Trophoblast cell (in vitro differentiated cells and primary cell): ENCODE data around the gene YY1AP1.
"Not testable (repeated sequence)": the region's sequence is repeated elsewhere in the genome, so short reads cannot be mapped to it uniquely, and the experiment has no call there.

Experiments
- DNase-seq, 2 donors: peaks; one replicate each; pipeline ENCODE4 v3.0.0-alpha.2; 2016
- H2AFZ ChIP-seq: 2 replicates; pipeline ENCODE4 v1.6.1; 2013; ENCODE audit warnings: low read length, moderate library complexity, mild to moderate bottlenecking; ENCODE audit not compliant: insufficient read depth, poor library complexity
- H2AK5ac ChIP-seq: 2 replicates; pipeline ENCODE4 v1.6.1; 2013; ENCODE audit warnings: mild to moderate bottlenecking, low read length
- H2BK120ac ChIP-seq: 2 replicates; pipeline ENCODE4 v1.6.1; 2013; ENCODE audit warnings: low read length, mild to moderate bottlenecking, moderate library complexity; ENCODE audit not compliant: insufficient read depth, poor library complexity
- H2BK12ac ChIP-seq: 2 replicates; pipeline ENCODE4 v1.6.1; 2013; ENCODE audit warnings: mild to moderate bottlenecking, low read length, moderate library complexity
- H2BK5ac ChIP-seq: 2 replicates; pipeline ENCODE4 v1.6.1; 2013; ENCODE audit warnings: low read length, low read depth, moderate library complexity, mild to moderate bottlenecking; ENCODE audit not compliant: poor library complexity
- H3K14ac ChIP-seq: 2 replicates; pipeline ENCODE4 v1.6.1; 2013; ENCODE audit warnings: mild to moderate bottlenecking, low read length
- H3K18ac ChIP-seq: 2 replicates; pipeline ENCODE4 v1.6.1; 2013; ENCODE audit warnings: mild to moderate bottlenecking, low read length
- H3K23ac ChIP-seq: 2 replicates; pipeline ENCODE4 v1.6.1; 2013; ENCODE audit warnings: low read length
- H3K27ac ChIP-seq: 2 replicates; pipeline ENCODE4 v1.5.1; 2013; ENCODE audit warnings: low read depth, mild to moderate bottlenecking, inconsistent platforms, low read length, moderate library complexity
- H3K27me3 ChIP-seq: 2 replicates; pipeline ENCODE4 v1.6.1; 2013; ENCODE audit warnings: inconsistent platforms, mild to moderate bottlenecking, low read length, moderate library complexity; ENCODE audit not compliant: insufficient read depth
- H3K36me3 ChIP-seq, 2 experiments: 1 replicate in 1 of 2; 2 replicates in 1 of 2; pipeline ENCODE4 v1.6.1; 2013; ENCODE audit warnings: low read length in 2 of 2, mild to moderate bottlenecking in 2 of 2, moderate library complexity in 1 of 2; ENCODE audit not compliant: insufficient read depth in 2 of 2, control insufficient read depth in 1 of 2
- H3K4ac ChIP-seq: 2 replicates; pipeline ENCODE4 v1.6.1; 2013; ENCODE audit warnings: low read depth, mild to moderate bottlenecking, low read length, moderate library complexity
- H3K4me1 ChIP-seq, 2 experiments: 1 replicate in 1 of 2; 2 replicates in 1 of 2; pipeline ENCODE4 v1.6.1; 2013; ENCODE audit warnings: low read length in 2 of 2, mild to moderate bottlenecking in 2 of 2, moderate library complexity in 1 of 2; ENCODE audit not compliant: insufficient read depth in 2 of 2, control insufficient read depth in 1 of 2
- H3K4me2 ChIP-seq: 2 replicates; pipeline ENCODE4 v1.6.1; 2013; ENCODE audit warnings: inconsistent platforms, mild to moderate bottlenecking, low read length, moderate library complexity
- H3K4me3 ChIP-seq: 2 replicates; pipeline ENCODE4 v1.5.1; 2013; ENCODE audit warnings: mild to moderate bottlenecking, low read depth, low read length, inconsistent platforms
- H3K79me1 ChIP-seq: one replicate; pipeline ENCODE4 v1.6.1; 2013; ENCODE audit warnings: low read length
- H3K79me2 ChIP-seq: 2 replicates; pipeline ENCODE4 v1.6.1; 2013; ENCODE audit warnings: low read length, mild to moderate bottlenecking; ENCODE audit not compliant: control insufficient read depth, insufficient read depth, poor library complexity
- H3K9ac ChIP-seq: 2 replicates; pipeline ENCODE4 v1.6.1; 2013; ENCODE audit warnings: mild to moderate bottlenecking, low read length
- H3K9me3 ChIP-seq: 2 replicates; pipeline ENCODE4 v1.6.1; 2013; ENCODE audit warnings: low read depth, mild to moderate bottlenecking, control low read depth, inconsistent platforms, low read length; ENCODE audit not compliant: insufficient read depth
- H4K12ac ChIP-seq: 2 replicates; pipeline ENCODE4 v1.6.1; 2013; ENCODE audit warnings: low read depth, mild to moderate bottlenecking, low read length, moderate library complexity
- H4K8ac ChIP-seq: 2 replicates; pipeline ENCODE4 v1.6.1; 2013; ENCODE audit warnings: low read depth, mild to moderate bottlenecking, low read length, moderate library complexity
- H4K91ac ChIP-seq: one replicate; pipeline ENCODE4 v1.6.1; 2013; ENCODE audit warnings: low read depth, mild to moderate bottlenecking, low read length, moderate library complexity
- WGBS: extraction: QIAGEN DNeasy Blood & Tissue Kit; methylation state at CpG from one replicate; pipeline ENCODE4 v1.1.7; 2013; ENCODE audit warnings: missing lambda C conversion rate; ENCODE audit not compliant: insufficient read length, insufficient coverage; ENCODE audit errors: extremely low coverage; 5-methylcytosine and 5-hydroxymethylcytosine counted together

YY1AP1 gene

GRCh38 chr1:155713075-155713474, 24.5 kb upstream of the YY1AP1 start:
- Histone ChIP-seq H3K27ac (no peak overlapping the region), H3K14ac (no peak overlapping the region), H2BK120ac (no peak overlapping the region), H3K9ac (no peak overlapping the region), H3K4me1 (no peaks in the 10 kb centered on the region), H3K23ac (no peak overlapping the region), H3K4me3 (no peak overlapping the region), H2BK5ac (no peak overlapping the region), H3K79me1 (no peaks in the 10 kb centered on the region), H3K36me3 (peaks cover 7 to 14% of the 10 kb centered on the region in 2 experiments), H2BK12ac (no peak overlapping the region), H3K9me3 (no peaks in the 10 kb centered on the region), H3K4me2 (no peak overlapping the region), H4K91ac (no peak overlapping the region), H3K79me2 (no peaks in the 10 kb centered on the region), H3K18ac (no peak overlapping the region), H3K27me3 (no peaks in the 10 kb centered on the region), H2AK5ac (no peak overlapping the region), H4K12ac (no peak overlapping the region), H3K4ac (no peak overlapping the region), H4K8ac (no peak overlapping the region), H2AFZ (no peak overlapping the region)
- WGBS, result no CpG with 5 or more reads among the region's 2 CpGs
- DNase-seq, result no peak

- H3K4me2 ChIP-seq, H4K12ac ChIP-seq, H3K27ac ChIP-seq, H3K4me1 ChIP-seq, H3K23ac ChIP-seq, H3K79me1 ChIP-seq, H4K91ac ChIP-seq, H3K9me3 ChIP-seq, H3K4me3 ChIP-seq, H3K79me2 ChIP-seq, H3K18ac ChIP-seq, H3K9ac ChIP-seq, H2AFZ ChIP-seq, H3K4ac ChIP-seq, H3K14ac ChIP-seq, H2BK12ac ChIP-seq, H2BK5ac ChIP-seq, H3K27me3 ChIP-seq, H2AK5ac ChIP-seq, H4K8ac ChIP-seq, H2BK120ac ChIP-seq: not testable (repeated sequence)
- DNase-seq, result peak in 1 of 2 donors; percentile 53
- WGBS, result no CpG with 5 or more reads among the region's 3 CpGs
- H3K36me3 ChIP-seq, result peaks cover 7 to 13% of the 10 kb centered on the region in 2 experiments
Observed at GRCh38 chr1:155712636-155713035, 24.1 kb upstream of the YY1AP1 start.

GRCh38 chr1:155711457-155711856, 22.9 kb upstream of the YY1AP1 start:
- not testable (repeated sequence) for H3K18ac ChIP-seq, H4K12ac ChIP-seq, H3K4ac ChIP-seq, H3K9me3 ChIP-seq, H2AFZ ChIP-seq, H3K79me2 ChIP-seq, H3K27me3 ChIP-seq, H4K91ac ChIP-seq, DNase-seq, H3K27ac ChIP-seq, H3K79me1 ChIP-seq, H3K9ac ChIP-seq, H4K8ac ChIP-seq, H3K4me1 ChIP-seq, H2BK5ac ChIP-seq, H2BK120ac ChIP-seq, H3K4me2 ChIP-seq, H3K4me3 ChIP-seq, H2AK5ac ChIP-seq, H3K14ac ChIP-seq, H3K23ac ChIP-seq, H2BK12ac ChIP-seq
- peaks cover 4 to 11% of the 10 kb centered on the region in 2 experiments for H3K36me3 ChIP-seq
- no CpG with 5 or more reads among the region's 3 CpGs for WGBS

GRCh38 chr1:155709391-155709790, 20.8 kb upstream of the YY1AP1 start:
- Histone ChIP-seq H2BK5ac (no peak overlapping the region), H3K4me3 (no peak overlapping the region), H3K4ac (peak overlapping the region; percentile 62), H3K9ac (no peak overlapping the region), H2BK120ac (no peak overlapping the region), H3K18ac (no peak overlapping the region), H3K9me3 (no peaks in the 10 kb centered on the region), H3K36me3 (peaks cover 1 to 6% of the 10 kb centered on the region in 2 experiments), H4K8ac (no peak overlapping the region), H3K79me2 (no peaks in the 10 kb centered on the region), H2BK12ac (no peak overlapping the region), H3K27me3 (no peaks in the 10 kb centered on the region), H3K27ac (no peak overlapping the region), H3K4me2 (no peak overlapping the region), H3K14ac (no peak overlapping the region), H3K79me1 (no peaks in the 10 kb centered on the region), H2AK5ac (no peak overlapping the region), H4K12ac (no peak overlapping the region), H4K91ac (no peak overlapping the region), H3K23ac (no peak overlapping the region), H3K4me1 (no peaks in the 10 kb centered on the region), H2AFZ (no peak overlapping the region)
- DNase-seq, result no peak
- WGBS, result no CpG with 5 or more reads among the region's 3 CpGs
